OCI-LY7 (cell line): Measurements from ENCODE around the gene ATP11A.

Experiments
- EZH2phosphoT487 ChIP-seq: fragments of 200-600 bp; sonication (generic); IDR thresholded peaks from 2 replicates; pipeline ENCODE4 v1.6.1; 2018; ENCODE audit warnings: low read depth, borderline replicate concordance, mild to moderate bottlenecking, mixed run types, antibody characterized with exemption, low read length, moderate library complexity, mixed read lengths
- TF ChIP-seq, protein P1 (sequence below): fragments of 200-600 bp; sonication (generic); conservative IDR thresholded peaks from 2 replicates; pipeline ENCODE4 v1.5.1; 2014; ENCODE audit warnings: mild to moderate bottlenecking, antibody characterized with exemption, low read length, moderate library complexity, mixed read lengths

- TF ChIP-seq, protein P1, sequence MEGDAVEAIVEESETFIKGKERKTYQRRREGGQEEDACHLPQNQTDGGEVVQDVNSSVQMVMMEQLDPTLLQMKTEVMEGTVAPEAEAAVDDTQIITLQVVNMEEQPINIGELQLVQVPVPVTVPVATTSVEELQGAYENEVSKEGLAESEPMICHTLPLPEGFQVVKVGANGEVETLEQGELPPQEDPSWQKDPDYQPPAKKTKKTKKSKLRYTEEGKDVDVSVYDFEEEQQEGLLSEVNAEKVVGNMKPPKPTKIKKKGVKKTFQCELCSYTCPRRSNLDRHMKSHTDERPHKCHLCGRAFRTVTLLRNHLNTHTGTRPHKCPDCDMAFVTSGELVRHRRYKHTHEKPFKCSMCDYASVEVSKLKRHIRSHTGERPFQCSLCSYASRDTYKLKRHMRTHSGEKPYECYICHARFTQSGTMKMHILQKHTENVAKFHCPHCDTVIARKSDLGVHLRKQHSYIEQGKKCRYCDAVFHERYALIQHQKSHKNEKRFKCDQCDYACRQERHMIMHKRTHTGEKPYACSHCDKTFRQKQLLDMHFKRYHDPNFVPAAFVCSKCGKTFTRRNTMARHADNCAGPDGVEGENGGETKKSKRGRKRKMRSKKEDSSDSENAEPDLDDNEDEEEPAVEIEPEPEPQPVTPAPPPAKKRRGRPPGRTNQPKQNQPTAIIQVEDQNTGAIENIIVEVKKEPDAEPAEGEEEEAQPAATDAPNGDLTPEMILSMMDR = no peak
- no peak for TF ChIP-seq EZH2phosphoT487
These were observed 227.3 kb downstream of the ATP11A start for GRCh38 chr13:112917056-112917664.
